GM18505 (cell line): ENCODE measurements around the gene PRICKLE2.

Experiments used
- ATAC-seq: cut with Tn5 transposase; IDR thresholded peaks from one replicate; pipeline ENCODE4 v1.9.1; 2021; ENCODE audit not compliant: unreplicated experiment
- POLR2A ChIP-seq: IDR thresholded peaks from 4 replicates; pipeline ENCODE4 v1.6.1; 2011; ENCODE audit warnings: borderline replicate concordance; ENCODE audit not compliant: insufficient read depth, insufficient read length; ENCODE audit errors: extremely low read depth

The PRICKLE2 gene

DNA sequence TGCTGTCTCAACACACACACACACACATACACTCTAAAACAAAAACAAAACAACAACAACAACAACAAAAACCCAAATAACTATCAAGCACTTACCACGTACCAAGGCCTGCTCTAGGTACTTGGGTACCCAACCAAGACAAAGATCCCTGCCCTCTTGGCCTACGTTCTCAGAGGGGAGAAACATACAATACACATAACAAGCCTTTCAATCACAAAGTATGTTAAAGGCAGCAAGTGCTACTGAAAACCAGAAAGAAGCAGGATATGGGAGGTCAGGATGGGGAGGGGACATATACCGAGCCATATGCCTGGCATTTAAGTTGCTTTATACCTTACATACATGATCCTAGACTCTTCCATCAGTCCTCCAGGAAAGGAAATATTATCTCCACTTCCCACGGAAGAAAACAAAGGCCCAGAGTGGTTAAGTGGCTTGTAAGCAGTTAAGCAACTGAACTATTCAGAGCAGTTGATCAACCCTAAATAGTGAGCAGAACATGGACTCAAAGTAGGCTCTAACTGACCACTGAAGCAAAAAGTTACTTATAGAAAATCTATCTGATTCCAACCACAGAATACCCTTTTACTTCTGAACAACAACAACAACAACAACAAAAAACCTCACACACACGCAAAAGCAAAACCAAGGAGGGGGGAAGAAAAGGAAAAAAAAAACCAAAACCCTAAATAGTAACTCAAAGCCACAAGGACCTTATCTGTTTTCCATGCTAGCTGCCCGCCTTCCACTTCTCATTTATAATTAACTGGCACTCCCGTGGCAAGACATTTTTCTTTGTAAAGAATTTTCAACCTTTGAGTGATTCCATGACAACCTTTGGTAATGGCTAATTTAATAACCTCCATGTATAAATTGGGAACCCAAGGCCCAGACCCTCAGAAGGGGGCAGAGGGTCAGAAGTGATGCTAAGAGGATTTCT lies 21.0 kb downstream of the PRICKLE2 start:
- no peak for TF ChIP-seq POLR2A
- no peak for ATAC-seq

DNA sequence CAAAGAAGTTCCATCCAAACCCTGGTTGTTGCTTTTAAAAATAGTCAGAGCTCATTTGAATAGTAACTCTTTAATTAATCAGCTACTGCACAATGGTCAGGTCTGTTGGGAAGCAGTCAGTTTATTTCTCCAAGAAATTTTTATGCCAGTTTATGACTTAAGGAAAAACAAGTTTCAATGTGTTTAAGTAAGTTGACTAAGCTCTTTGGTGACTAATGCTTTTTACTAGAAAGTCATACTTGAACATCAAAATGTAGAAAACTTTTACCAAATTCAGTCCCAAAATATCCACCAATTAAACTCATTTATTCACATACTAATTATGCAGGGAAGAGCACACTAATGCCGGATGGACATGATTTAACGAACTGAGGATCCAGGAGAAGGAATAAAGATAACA lies 22.1 kb downstream of the PRICKLE2 start:
- ATAC-seq, result no peak
- TF ChIP-seq POLR2A, result no peak

DNA sequence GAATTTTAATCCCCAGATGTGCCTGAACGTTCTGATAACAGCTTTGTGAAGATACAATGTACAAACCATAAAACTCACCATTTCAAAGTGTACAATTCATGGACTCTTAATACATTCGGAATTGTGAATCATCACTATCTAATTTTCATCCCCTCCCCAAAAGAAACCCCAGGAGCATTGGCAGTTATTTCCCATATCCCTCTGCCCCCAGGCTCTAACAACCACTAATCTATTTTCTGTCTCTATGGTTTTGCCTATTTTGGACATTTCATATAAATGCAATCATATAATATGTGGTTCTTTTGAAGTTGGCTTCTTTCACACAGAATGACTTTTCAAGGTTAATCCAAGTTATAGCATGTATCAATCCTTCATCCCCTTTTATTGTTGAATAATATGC lies 25.3 kb downstream of the PRICKLE2 start:
- ATAC-seq, result no peak

DNA sequence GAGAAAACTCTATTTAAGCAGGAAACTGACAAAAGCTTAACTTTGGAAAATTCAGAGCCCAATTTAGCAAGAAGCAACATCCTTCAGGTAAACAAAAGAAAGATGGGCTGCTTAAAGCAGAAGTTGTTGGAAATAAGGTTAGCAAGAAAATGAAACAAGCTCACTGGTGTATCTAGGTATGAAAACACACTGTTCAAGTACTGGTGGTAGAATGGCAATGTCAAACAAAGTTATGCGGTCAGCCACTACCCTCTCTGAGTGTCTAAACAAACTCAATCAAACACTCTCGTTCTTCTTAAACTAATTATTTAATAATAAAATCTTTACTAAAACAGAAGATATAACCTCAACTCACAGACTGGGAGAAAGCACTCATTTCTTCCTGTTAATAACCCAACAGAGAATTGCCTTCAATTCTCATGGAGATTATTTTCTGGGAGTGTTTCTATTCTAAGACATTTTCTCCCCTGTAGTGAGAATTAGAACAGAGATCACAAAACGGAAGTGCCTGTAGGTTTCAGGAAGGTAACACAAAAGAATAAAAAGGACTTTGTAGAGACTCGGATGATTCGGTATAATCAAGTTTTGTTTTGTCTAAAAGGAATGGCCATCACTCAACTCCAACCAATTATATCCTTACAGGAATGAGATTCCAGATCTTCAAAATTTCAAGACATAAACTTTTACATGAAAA lies 28.9 kb downstream of the PRICKLE2 start:
- no peak for ATAC-seq
- no peak for TF ChIP-seq POLR2A

More for the DNA sequence above, 25.3 kb downstream of the PRICKLE2 start:
- TF ChIP-seq POLR2A, result no peak

DNA sequence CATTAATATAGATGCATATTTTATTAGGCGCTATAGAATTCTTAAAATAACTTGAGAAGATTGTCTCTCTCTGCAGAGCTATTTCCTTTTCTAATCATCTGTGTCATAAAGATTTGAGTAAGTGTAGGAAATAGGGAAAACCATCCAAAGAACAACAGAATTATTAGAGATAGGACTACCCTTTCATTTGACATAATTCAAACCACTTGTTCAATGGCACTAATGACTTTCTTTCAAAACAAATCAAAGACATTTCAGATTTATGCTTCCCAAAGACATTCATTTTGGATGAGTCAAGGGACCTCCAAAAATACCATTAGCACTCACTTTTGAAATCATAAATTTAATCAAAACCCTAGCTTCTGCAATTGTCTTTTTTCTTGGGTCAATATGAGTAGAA lies 29.5 kb downstream of the PRICKLE2 start:
- ATAC-seq, result no peak
- no peak for TF ChIP-seq POLR2A

DNA sequence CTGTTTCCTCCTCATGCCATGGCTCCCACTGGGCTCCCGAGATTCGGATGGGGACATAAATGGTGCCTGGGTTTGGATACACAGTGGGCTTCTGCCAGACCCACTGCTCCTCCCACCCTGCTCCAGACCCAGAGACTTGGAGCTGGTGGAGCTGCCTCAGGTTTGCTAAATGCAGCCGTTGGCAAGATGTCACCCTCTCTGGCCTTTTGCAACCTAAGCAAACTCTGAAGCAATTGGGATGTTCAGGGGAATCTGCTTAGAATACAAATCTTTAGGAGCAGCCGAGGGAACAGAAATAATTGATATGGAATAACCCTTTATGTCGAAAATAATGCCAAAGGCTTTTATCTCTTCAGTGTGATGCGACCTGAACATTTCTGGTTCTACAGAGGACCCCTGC lies 33.4 kb downstream of the PRICKLE2 start:
- no peak for TF ChIP-seq POLR2A

DNA sequence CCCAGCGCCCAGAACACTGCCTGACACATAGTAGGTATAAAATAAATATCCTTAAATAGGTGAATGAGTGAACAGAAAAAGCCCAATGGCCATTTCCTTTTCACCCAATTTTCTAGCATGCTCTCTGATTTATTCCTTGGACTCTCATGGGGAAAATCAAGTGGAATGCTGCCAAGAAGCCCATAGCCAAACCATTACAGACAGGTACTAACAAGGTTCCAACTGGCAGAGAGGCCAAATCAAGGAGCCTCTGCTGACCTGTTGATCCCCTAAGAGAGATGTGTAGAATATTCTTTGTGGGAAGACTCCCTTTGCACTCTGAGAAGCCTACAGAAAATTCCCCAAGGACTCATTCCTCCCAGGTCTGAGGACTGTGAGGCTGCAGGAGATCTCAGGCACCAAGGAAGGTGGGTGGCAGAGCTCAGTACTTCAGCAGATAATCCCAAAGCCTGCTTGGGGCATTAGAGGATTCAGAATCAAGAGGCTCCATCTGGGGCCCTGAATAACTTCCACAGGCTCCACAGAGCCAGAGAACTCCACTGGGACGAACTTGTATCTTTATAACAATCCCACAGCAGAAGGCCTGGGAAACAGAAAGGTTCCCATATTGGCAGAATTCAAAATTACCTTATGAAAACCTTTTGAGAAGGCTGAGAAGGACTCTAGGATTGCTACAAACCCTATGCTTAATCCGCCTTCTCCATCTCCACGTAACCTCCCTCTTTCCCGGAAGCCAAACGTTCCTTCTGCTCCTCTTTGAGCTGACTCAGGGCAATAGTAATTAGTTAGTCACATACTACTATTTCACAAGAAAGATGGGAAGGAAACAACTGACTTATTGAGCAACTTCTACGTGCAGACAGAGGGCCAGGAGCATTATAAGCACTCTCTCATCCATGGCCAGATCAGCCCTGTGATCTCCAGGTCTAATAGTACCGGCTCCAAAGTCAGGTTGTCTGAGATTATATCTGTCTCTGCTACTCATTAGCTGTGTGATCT lies 34.5 kb downstream of the PRICKLE2 start:
- TF ChIP-seq POLR2A, result no peak
- no peak for ATAC-seq

More for the DNA sequence above, 33.4 kb downstream of the PRICKLE2 start:
- no peak for ATAC-seq

DNA sequence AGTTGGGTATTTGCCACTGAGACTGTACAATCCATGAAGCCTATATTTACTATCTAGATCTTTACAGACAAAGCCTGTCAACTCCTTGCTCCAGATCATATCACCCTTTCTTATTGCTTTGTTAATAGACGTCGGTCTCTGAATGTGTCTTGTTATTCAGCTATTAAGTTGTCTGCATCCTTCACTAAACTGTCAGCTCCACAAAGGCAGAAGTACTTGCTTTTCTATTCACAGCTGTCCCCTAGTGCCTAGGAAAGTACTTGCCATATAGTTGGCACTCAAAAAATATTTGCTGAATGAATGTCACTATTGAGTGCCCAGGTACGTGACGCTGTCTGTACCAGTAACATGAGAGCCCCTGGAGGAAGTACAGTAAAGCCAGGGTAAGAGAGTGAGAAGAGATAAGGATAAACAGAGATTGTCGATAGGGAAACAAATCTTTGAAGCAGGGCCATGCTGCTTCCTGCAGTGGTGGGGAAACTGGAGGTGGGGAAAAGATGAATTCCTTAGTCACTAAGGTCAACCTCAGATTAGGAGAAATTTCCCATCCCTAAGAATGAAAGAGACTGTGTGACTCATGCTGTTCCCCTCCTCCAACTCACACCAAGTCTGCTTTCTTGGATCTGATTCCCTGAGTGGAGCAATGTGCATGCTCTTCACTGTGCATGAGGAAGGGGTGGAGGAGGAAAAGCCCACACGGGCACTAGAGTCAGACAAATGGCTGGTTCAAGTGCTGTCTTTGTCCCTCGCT lies 36.3 kb downstream of the PRICKLE2 start:
- ATAC-seq, result no peak
- TF ChIP-seq POLR2A, result no peak

DNA sequence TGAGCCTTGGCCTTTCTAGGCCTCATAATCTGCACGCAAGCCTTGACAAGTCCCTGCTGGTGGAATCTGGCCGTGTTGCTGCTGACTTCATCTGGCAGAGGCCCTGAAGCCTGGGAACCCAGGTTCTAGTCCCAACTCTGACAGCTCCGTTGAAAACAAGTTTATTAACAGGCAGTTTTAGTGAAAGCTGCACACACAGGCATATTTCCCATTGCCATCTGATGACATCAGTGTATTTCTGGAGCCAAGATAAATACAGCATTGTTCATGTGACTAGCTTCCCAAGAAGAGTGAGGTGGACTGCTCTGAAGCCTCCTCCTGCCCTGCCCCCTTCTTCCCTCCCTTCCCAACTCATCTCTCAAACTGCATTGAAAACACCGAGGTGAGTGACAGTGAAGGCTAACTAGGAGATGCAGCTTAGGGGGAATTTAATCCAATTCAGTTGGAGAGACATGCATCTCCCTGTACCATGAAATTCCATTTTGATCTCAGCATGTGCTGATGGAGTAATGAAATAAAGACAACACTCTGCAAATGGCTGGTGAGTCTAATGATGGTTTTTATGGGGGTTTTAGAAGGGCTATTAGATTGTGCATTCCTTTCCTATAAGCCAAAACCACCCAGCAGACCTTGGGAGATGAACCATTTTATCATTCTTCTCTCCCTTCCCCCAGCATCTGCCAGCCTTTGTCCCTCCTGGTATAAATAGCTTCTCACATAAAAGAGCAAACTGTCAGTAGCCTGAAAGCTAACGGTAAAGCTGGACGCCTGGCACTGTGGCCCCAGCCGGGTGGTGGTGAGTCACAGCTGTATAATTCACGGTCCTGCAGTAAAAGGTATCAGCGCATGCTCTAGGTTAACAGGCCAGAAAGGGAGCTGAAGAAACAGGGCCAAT lies 38.0 kb downstream of the PRICKLE2 start:
- ATAC-seq, result no peak
- TF ChIP-seq POLR2A, result no peak

DNA sequence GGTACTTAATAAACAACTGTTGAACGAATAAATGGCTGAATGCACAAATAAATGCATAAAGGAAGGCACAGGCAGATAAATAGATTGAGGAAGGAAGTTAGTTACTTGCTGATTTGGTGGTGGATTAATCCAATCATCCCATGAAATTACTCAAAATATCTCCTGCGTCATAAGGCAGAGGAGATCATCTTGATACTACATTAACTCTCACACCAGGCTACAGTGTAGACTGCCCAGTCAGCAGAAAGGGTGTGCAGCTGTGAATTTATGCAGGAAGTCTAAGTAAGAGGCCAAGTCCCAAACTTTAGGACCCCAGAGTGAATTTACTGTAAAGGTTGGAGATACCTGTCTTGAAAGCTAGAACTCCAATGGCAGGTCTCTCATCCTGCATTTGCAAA lies 38.6 kb downstream of the PRICKLE2 start:
- TF ChIP-seq POLR2A, result no peak
- no peak for ATAC-seq

DNA sequence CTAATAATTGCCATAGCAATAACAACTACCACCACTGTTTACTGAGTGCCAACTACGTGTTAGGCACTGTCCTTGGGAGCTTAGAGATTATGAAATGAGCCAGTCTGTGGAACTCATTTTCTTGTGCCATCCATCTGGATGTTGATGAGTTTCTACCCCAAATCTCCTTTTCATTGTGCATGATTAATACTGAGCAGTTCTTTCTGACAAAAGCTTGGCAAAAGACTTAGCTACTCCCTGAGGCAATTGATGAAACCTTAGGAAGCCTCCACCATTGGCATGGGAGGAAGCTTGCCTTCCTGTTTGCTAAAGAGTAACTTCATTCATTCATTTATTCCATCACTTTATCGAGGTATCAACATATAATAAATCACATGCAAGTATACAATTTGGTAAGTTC lies 39.8 kb downstream of the PRICKLE2 start:
- no peak for ATAC-seq
- TF ChIP-seq POLR2A, result no peak
